OCI-LY1 (cell line): ENCODE results near the gene PIK3C2B.

Experiments used
- H2AFZ ChIP-seq: fragments of 200-600 bp; sonication (generic), shearing (Covaris generic); 2 replicates; pipeline ENCODE4 v1.6.0; 2014; ENCODE audit warnings: antibody characterized with exemption, mild to moderate bottlenecking, low read length
- H3F3A ChIP-seq: fragments of 200-600 bp; sonication (generic), shearing (Covaris generic); 2 replicates; pipeline ENCODE4 v1.6.0; 2014; ENCODE audit warnings: mild to moderate bottlenecking, antibody characterized with exemption, low read length, moderate library complexity; ENCODE audit not compliant: insufficient read depth
- H3K27ac ChIP-seq: fragments of 200-600 bp; sonication (generic); 2 replicates; pipeline ENCODE4 v1.5.1; 2014; ENCODE audit warnings: low read length, mixed run types, mild to moderate bottlenecking, low read depth; ENCODE audit not compliant: poor library complexity, severe bottlenecking
- H3K27me3 ChIP-seq: fragments of 200-600 bp; sonication (generic); 2 replicates; pipeline ENCODE4 v1.6.0; 2014; ENCODE audit warnings: antibody characterized with exemption, mild to moderate bottlenecking, low read length, moderate library complexity; ENCODE audit not compliant: insufficient read depth
- H3K36me3 ChIP-seq: fragments of 200-600 bp; sonication (generic); 2 replicates; pipeline ENCODE4 v1.6.1; 2014; ENCODE audit warnings: mild to moderate bottlenecking, antibody characterized with exemption, low read length, moderate library complexity, mixed read lengths; ENCODE audit not compliant: insufficient read depth
- H3K4me1 ChIP-seq: fragments of 200-600 bp; sonication (generic); 2 replicates; pipeline ENCODE4 v1.5.1; 2014; ENCODE audit warnings: mild to moderate bottlenecking, low read length, moderate library complexity; ENCODE audit not compliant: insufficient read depth, severe bottlenecking
- H3K4me2 ChIP-seq: fragments of 200-600 bp; sonication (generic), shearing (Covaris generic); 2 replicates; pipeline ENCODE4 v1.6.1; 2014; ENCODE audit warnings: low read length
- H3K4me3 ChIP-seq: fragments of 200-600 bp; sonication (generic); 2 replicates; pipeline ENCODE4 v1.5.1; 2014; ENCODE audit warnings: low read length, low read depth, mild to moderate bottlenecking, mixed read lengths; ENCODE audit not compliant: poor library complexity, severe bottlenecking
- H3K79me2 ChIP-seq: fragments of 200-600 bp; shearing (Covaris generic); 2 replicates; pipeline ENCODE4 v1.6.1; 2016; ENCODE audit warnings: mixed run types, low read length, mixed read lengths; ENCODE audit not compliant: insufficient read depth
- H3K9ac ChIP-seq: fragments of 200-600 bp; sonication (generic), shearing (Covaris generic); 2 replicates; pipeline ENCODE4 v1.6.1; 2014; ENCODE audit warnings: mild to moderate bottlenecking, low read length, mixed read lengths
- H3K9me2 ChIP-seq: fragments of 200-600 bp; sonication (generic), shearing (Covaris generic); 2 replicates; pipeline ENCODE4 v1.6.1; 2014; ENCODE audit warnings: low read depth, mild to moderate bottlenecking, low read length, mixed read lengths
- H3K9me3 ChIP-seq: fragments of 200-600 bp; shearing (Covaris generic); 2 replicates; pipeline ENCODE4 v1.6.1; 2014; ENCODE audit warnings: low read length, mixed read lengths
- H4K20me1 ChIP-seq: fragments of 200-600 bp; sonication (generic), shearing (Covaris generic); 2 replicates; pipeline ENCODE4 v1.6.0; 2016; ENCODE audit warnings: mild to moderate bottlenecking, low read length; ENCODE audit not compliant: insufficient read depth
- CTCF ChIP-seq: fragments of 200-600 bp; sonication (generic), shearing (Covaris generic); IDR thresholded peaks from 2 replicates; pipeline ENCODE4 v1.5.1; 2017; ENCODE audit warnings: mild to moderate bottlenecking, antibody characterized with exemption, low read length, moderate library complexity, mixed read lengths
- EZH2 ChIP-seq: fragments of 200-600 bp; sonication (generic), shearing (Covaris generic); IDR thresholded peaks from 2 replicates; pipeline ENCODE4 v1.8.0; 2017; ENCODE audit warnings: borderline replicate concordance, mixed run types, mild to moderate bottlenecking, antibody characterized with exemption, low read length, moderate library complexity, mixed read lengths

PIK3C2B gene

GRCh38 chr1:204511366-204511765 is 16.8 kb upstream of the PIK3C2B start:
- Histone ChIP-seq H3K27me3 (no peaks in the 10 kb centered on the region), H3K27ac (peak overlapping the region; percentile 97)

GRCh38 chr1:204509186-204509635 is 14.6 kb upstream of the PIK3C2B start:
- no peak overlapping the region for H2AFZ ChIP-seq
- no peaks in the 10 kb centered on the region for H3K9me2 ChIP-seq
- H3K9me3 ChIP-seq: no peaks in the 10 kb centered on the region
- peaks cover 49% of the 10 kb centered on the region for H3K4me1 ChIP-seq
- H3K27ac ChIP-seq: peak overlapping the region; percentile 96
- H3K79me2 ChIP-seq: no peaks in the 10 kb centered on the region
- no peak overlapping the region for H3K4me2 ChIP-seq
- H4K20me1 ChIP-seq: no peaks in the 10 kb centered on the region
- no peaks in the 10 kb centered on the region for H3K36me3 ChIP-seq
- H3F3A ChIP-seq: peaks cover 16% of the 10 kb centered on the region
- TF ChIP-seq EZH2 (no peak), CTCF (no peak)
- H3K9ac ChIP-seq: no peak overlapping the region
- H3K4me3 ChIP-seq: no peak overlapping the region
- no peaks in the 10 kb centered on the region for H3K27me3 ChIP-seq

More at GRCh38 chr1:204511366-204511765, 16.8 kb upstream of the PIK3C2B start:
- Histone ChIP-seq H3K4me3 (no peak overlapping the region), H3K4me1 (peaks cover 56% of the 10 kb centered on the region), H3F3A (peaks cover 25% of the 10 kb centered on the region), H3K36me3 (no peaks in the 10 kb centered on the region), H4K20me1 (no peaks in the 10 kb centered on the region), H3K4me2 (no peak overlapping the region), H3K79me2 (no peaks in the 10 kb centered on the region), H3K9me3 (no peaks in the 10 kb centered on the region), H3K9me2 (no peaks in the 10 kb centered on the region), H3K9ac (no peak overlapping the region), H2AFZ (no peak overlapping the region)
- TF ChIP-seq CTCF: no peak
- no peak for TF ChIP-seq EZH2

DNA sequence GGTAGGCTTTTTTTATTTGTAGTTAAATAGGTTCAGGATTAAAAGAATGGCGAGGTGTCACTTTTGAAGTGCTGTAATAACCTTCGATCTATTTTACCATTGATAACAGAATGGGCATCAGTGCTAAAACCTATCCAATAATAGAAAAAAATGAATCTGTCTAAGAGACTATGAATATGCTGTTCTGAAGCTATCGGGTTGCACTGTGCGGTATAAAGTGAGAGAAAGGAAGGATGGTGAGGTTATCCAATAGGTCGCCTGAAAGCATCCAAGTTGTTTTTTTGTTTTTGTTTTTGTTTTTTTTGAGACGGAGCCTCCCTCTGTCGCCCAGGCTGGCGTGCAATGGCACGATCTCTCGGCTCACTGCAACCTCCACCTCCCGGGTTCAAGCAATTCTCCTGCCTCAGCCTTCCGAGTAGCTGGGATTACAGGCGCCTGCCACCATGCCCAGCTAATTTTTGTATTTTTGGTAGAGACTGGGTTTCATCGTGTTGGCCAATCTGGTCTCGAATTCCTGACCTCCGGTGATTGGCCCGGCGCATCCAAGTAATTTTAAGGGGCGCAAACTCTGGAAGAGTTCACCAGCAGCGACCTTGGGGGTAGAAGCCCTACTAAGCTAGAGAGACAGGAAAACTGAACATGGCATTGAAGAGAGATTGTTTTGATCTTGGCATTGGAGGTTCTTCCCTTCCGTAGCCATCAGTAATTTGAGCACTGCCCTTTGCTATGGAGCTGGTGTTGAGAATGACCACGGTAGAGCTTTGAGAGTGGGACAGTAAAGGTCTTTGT is 12.9 kb upstream of the PIK3C2B start:
- Histone ChIP-seq H3F3A (peaks cover 3% of the 10 kb centered on the region; the same call in 1 of the 2 replicates), H3K4me3 (peak overlapping the region; percentile 65), H3K4me2 (peak overlapping the region; percentile 84), H3K27me3 (no peaks in the 10 kb centered on the region), H3K79me2 (no peaks in the 10 kb centered on the region), H3K36me3 (no peaks in the 10 kb centered on the region), H3K9me2 (no peaks in the 10 kb centered on the region), H3K27ac (peak overlapping the region; percentile 96), H3K9me3 (no peaks in the 10 kb centered on the region), H4K20me1 (no peaks in the 10 kb centered on the region), H2AFZ (peak overlapping the region; percentile 80), H3K9ac (peak overlapping the region; percentile 81), H3K4me1 (peaks cover 49% of the 10 kb centered on the region)
- TF ChIP-seq CTCF (no peak), EZH2 (no peak)
